VCaP (cell line): ENCODE data around the gene GRK3.

Experiments
- H3K27ac ChIP-seq: fragments of 450-650 bp; 2 replicates; pipeline ENCODE4 v1.5.1; 2017
- CTCF ChIP-seq: fragments of 450-650 bp; conservative IDR thresholded peaks from 2 replicates; pipeline ENCODE4 v1.5.1; 2017; ENCODE audit warnings: mild to moderate bottlenecking, moderate library complexity

GRK3 gene

GRCh38 chr22:25742918-25743708, 178.6 kb downstream of the GRK3 start:
- no peak for TF ChIP-seq CTCF
- no peak overlapping the region for H3K27ac ChIP-seq

DNA sequence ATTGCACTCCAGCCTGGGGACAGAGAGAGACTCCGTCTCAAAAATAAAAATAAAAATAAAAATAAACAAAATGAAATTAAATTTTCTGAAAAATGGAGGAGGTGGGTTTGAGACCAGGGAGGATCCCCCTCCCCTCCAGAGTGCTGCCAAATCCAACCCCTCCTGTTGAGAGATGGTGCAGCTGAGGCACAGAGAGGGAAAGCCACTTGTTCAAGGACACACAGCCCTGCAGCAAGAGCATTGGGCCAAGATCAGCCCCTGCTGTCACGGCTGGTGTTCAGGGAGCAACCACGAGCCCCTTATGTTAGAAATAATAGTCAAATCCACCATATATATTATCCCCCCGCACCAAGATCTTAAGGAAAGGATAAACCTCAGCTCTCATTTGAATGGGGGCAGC, 180.2 kb downstream of the GRK3 start:
- no peak for TF ChIP-seq CTCF
- no peak overlapping the region for H3K27ac ChIP-seq

GRCh38 chr22:25745341-25746011, 181.0 kb downstream of the GRK3 start:
- TF ChIP-seq CTCF, result no peak
- H3K27ac ChIP-seq, result no peak overlapping the region

- TF ChIP-seq CTCF, result no peak
- no peak overlapping the region for H3K27ac ChIP-seq
Measured at GRCh38 chr22:25746012-25746373, 181.5 kb downstream of the GRK3 start.

DNA sequence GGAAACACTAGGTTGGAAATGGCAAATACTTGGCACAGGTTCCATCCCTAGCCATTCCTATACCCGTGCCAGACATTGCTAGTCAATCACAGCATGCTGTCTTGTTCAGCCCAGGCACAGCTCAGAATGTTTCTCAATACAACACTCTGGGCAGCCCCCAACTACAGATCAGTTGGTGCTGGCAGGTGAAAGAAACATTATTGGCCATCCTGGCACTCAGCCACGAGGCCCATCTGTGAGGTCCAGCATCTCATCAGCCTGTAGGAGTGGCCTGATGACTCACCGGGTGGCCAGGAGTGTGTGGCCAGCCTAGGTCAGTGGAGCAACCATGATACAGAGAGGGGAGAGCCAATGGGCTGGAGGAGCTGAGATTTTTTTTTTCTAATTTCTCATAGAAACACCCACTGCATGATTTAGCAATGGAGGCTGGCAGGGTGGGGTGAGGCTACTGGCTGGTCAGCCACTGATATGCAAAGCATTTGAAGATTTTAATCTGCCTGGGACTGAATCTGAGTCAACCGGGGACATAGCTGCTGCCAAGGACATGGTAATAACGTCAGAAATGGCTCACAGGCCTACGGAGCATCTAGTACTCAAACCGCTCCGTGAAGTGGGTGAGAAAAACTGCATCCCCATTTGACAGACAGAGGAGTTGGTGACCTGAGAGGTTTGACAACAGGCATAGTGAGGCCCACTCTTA, 182.9 kb downstream of the GRK3 start:
- H3K27ac ChIP-seq, result no peak overlapping the region
- no peak for TF ChIP-seq CTCF

DNA sequence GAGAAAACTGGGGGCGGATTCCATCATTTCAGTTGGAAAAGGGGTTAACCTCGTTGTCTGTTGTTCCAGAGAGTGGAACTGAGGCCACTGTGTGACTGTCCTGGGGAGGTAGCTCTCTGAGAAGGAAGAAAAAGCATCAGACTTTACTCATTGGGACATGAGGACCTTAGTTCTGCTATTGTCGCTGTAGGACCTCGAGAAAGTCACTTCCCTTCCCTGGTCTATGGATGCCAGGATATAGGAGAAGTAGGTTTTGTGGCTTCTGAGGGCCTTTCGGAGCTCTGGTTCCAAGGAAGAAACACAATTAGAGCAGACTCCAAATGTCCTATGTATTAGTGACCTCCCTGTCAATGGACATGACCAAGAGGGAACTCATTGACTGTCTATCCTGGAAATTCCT, 183.7 kb downstream of the GRK3 start:
- no peak overlapping the region for H3K27ac ChIP-seq

More for the DNA sequence above, 183.7 kb downstream of the GRK3 start:
- TF ChIP-seq CTCF, result no peak
